GM18951 (cell line): ENCODE results near the gene RPL39L.
"Not testable (repeated sequence)": the region's sequence is repeated elsewhere in the genome, so short reads cannot be mapped to it uniquely, and the experiment has no call there.

ENCODE experiments used
- POLR2A ChIP-seq: IDR thresholded peaks from 4 replicates; pipeline ENCODE4 v1.6.1; 2011; ENCODE audit warnings: mild to moderate bottlenecking; ENCODE audit not compliant: insufficient read length, insufficient read depth; ENCODE audit errors: extremely low read depth
- in situ Hi-C: fragments of 300-500 bp; cut with MboI; formaldehyde crosslinking; loops from one replicate; pipeline ENCODE4 v1.12.0; 2022; ENCODE audit warnings: low sequenced_read_pairs, mixed read lengths, inconsistent platforms; ENCODE audit not compliant: unreplicated experiment

The RPL39L gene

GRCh38 chr3:187162265-187162953 is 23.1 kb upstream of the RPL39L start:
- TF ChIP-seq POLR2A = no peak
- in situ Hi-C loops = loop anchor here (5.0 to 25.0 kb wide), 2 partner anchors 315 to 550 kb away; partner anchors contain the start of gene AHSG

- no peak for TF ChIP-seq POLR2A
- in situ Hi-C loops = loop anchor here (5.0 to 25.0 kb wide), 2 partner anchors 314 to 549 kb away; partner anchors contain the start of gene AHSG
These were observed 22.3 kb upstream of the RPL39L start for GRCh38 chr3:187161556-187161955.

- TF ChIP-seq POLR2A = no peak
- in situ Hi-C loops = loop anchor here (25.0 kb wide), 1 partner anchor 538 kb away; the partner anchor contains the start of gene AHSG
These were observed 11.3 kb upstream of the RPL39L start for GRCh38 chr3:187150599-187150998.

- no peak for TF ChIP-seq POLR2A
- in situ Hi-C loops = loop anchor here (25.0 kb wide), 1 partner anchor 538 kb away; the partner anchor contains the start of gene AHSG
These were observed 10.9 kb upstream of the RPL39L start for GRCh38 chr3:187150186-187150585.

- TF ChIP-seq POLR2A = no peak
- in situ Hi-C loops = no loop called here
These were observed 7.1 kb upstream of the RPL39L start for GRCh38 chr3:187146389-187146788.

GRCh38 chr3:187145149-187145895 is 6.0 kb upstream of the RPL39L start:
- no peak for TF ChIP-seq POLR2A
- in situ Hi-C loops = no loop called here

- TF ChIP-seq POLR2A = no peak
- in situ Hi-C loops = no loop called here
These were observed 578 bp upstream of the RPL39L start for GRCh38 chr3:187139895-187140253.

- in situ Hi-C loops = no loop called here
These were observed 2.4 kb downstream of the RPL39L start for GRCh38 chr3:187136936-187137335.

GRCh38 chr3:187136337-187136736 is 3.0 kb downstream of the RPL39L start:
- no peak for TF ChIP-seq POLR2A
- in situ Hi-C loops = no loop called here

More at GRCh38 chr3:187136936-187137335, 2.4 kb downstream of the RPL39L start:
- TF ChIP-seq POLR2A = no peak

- in situ Hi-C loops = not testable (repeated sequence)
These were observed 4.1 kb downstream of the RPL39L start for GRCh38 chr3:187135172-187135690.

- in situ Hi-C loops = not testable (repeated sequence)
These were observed 6.1 kb downstream of the RPL39L start for GRCh38 chr3:187133181-187133580.

GRCh38 chr3:187132666-187133065 is 6.6 kb downstream of the RPL39L start:
- no peak for TF ChIP-seq POLR2A
- in situ Hi-C loops = no loop called here

- no peak for TF ChIP-seq POLR2A
- in situ Hi-C loops = no loop called here
These were observed 7.3 kb downstream of the RPL39L start for GRCh38 chr3:187131981-187132380.
